Urothelium cell line (cell line): ENCODE results near the gene RELL2.

Experiments
- DNase-seq: peaks from one replicate; pipeline ENCODE4 v3.0.0; 2011; ENCODE audit warnings: low spot score, mixed read lengths
- FAIRE-seq: peaks from 2 replicates; lab custom pipeline; 2011; peaks lifted over from hg19 to GRCh38; lab: Jason Lieb, UNC

RELL2 gene

GRCh38 chr5:141675672-141676071 is 38.9 kb downstream of the RELL2 start:
- no peak for FAIRE-seq
- no peak for DNase-seq

GRCh38 chr5:141677415-141677814 is 40.6 kb downstream of the RELL2 start:
- DNase-seq (no peak), FAIRE-seq (no peak)

- DNase-seq (no peak), FAIRE-seq (no peak)
These were observed 43.4 kb downstream of the RELL2 start for GRCh38 chr5:141680178-141680577.

GRCh38 chr5:141680751-141681201 is 44.0 kb downstream of the RELL2 start:
- FAIRE-seq (no peak), DNase-seq (peak; percentile 62)

- DNase-seq = no peak
These were observed 44.5 kb downstream of the RELL2 start for GRCh38 chr5:141681295-141681694.

GRCh38 chr5:141681695-141682641 is 45.2 kb downstream of the RELL2 start, which contains the start of gene ARAP3:
Gene ARAP3, minus strand, starts transcription at chr5:141682230. Its CDS starts 1,744 bp downstream, at chr5:141680486.
- peak; percentile 85 for DNase-seq
- FAIRE-seq = peak; percentile 75

More at GRCh38 chr5:141681295-141681694, 44.5 kb downstream of the RELL2 start:
- no peak for FAIRE-seq

- FAIRE-seq (no peak), DNase-seq (no peak)
These were observed 46.9 kb downstream of the RELL2 start for GRCh38 chr5:141683596-141684141.

- DNase-seq = no peak
- FAIRE-seq = no peak
These were observed 48.8 kb downstream of the RELL2 start for GRCh38 chr5:141685591-141685990.

GRCh38 chr5:141686648-141687416 is 50.0 kb downstream of the RELL2 start:
- FAIRE-seq = no peak

More at GRCh38 chr5:141686648-141687416, 50.0 kb downstream of the RELL2 start:
- no peak for DNase-seq
